A549 treated with ZK216348 at 1 μM for 4 hours (cell line): ENCODE data around the gene KCNMB2. TPM values are rescaled to one million over a fixed set of nuclear protein-coding genes. Genes with fewer than 3 reads are reported as not detected.

Source experiments
- total RNA-seq: library from RNA; stranded (reverse); fragments of 200-300 nt; extraction: Qiagen RNA extraction; gene quantifications from 5 replicates; pipeline ENCODE4 v1.2.3, GENCODE V29; 2022; ENCODE audit warnings: low read depth

Gene KCNMB2
- total RNA-seq: not detected in 5 replicates

GRCh38 chr3:178536211-178537079 lies at the start of gene KCNMB2:
TSS of gene KCNMB2 (plus strand) at chr3:178536436.

